Measurements from ENCODE around the gene SMCO4.
"Not testable (repeated sequence)": the region's sequence is repeated elsewhere in the genome, so short reads cannot be mapped to it uniquely, and the experiment has no call there.

SMCO4 gene, protein sequence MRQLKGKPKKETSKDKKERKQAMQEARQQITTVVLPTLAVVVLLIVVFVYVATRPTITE

DNA sequence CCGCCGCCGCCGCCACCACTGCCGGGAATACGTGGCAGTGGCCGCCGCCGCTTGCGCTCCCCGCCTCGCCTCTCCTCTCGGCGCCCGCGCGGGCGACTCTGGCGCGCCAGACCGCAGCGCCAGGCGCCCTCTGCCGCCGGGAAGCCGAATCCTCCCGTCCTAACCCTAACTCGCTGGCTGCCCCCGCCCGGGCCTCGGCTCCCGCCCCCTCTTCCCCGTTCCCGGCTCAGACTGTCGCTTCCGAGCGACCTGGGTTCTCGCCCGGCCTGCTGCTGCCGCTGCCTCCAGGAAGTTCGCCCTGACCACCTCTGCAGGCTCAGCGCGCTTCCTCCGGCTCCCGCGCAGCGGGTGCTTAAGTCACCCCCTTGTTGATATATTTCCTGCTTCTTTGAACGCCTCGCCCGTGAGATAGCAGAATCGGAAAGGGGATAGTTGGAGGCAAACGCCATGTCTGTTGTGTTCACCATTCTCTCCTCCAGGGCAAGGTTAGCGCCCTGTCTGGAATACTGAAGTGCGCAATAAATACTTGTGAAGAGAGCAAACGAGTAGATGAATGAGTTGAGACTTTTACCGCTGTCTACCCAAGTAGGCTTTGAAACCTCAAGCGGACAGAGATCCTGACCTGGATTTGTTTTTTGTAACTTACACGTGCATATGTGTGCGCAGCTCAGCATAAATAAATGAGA, at the start of gene SMCO4:
SMCO4 (minus strand) TSS at position 100 of the 686 bp plus-strand sequence. CDS start 64,202 bp downstream, outside the sequence.
- peak; percentile 84 to 91 for DNase-seq

DNA sequence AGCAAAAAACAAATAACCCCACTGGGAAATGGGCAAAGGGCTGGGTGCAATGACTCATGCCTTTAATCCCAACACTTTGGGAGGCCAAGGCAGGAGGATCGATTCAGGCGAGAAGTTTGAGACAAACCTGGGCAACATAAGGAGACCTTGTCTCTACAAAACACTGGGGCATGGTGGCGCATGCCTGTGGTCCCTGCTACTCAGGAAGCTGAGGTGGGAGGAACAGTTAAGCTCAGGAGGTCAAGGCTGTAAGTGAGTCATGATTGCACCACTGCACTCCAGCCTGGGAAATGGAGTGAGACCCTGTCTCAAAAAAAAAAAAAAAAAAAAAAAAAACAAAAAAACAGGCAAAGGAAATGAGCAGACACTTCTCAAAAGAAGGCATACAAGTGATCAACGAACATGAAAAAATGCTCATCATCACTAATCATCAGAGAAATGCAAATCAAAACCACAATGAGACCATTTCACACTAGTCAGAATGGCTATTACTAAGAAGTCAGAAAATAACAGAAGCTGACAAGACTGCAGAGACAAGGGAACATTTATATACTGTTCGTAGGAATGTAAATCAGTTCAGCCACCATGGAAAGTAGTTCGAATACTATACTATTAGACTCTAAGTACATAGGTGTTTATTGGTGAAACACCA, 48.2 kb upstream of the SMCO4 start:
- DNase-seq = peak in 1 of 2 donors; percentile 40

DNA sequence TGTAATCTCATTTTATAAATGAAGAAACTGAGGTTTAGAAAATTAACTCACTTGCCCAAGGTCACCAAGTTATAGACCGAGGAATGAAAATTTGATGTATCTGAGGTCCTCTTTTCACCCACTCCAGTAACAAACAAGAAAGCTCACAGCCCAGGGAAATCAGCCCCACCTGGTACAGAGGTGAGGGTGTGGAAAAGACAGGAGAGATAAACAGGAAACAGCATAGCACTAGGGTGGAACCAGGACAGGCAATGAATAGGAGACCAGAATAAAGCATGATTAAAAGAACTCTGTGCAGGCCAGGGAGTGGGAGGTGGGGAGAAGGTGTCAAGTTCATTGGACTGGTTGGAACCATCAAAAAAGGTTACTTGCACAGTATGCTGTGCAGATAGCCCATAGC, 46.2 kb upstream of the SMCO4 start:
- DNase-seq = no peak

DNA sequence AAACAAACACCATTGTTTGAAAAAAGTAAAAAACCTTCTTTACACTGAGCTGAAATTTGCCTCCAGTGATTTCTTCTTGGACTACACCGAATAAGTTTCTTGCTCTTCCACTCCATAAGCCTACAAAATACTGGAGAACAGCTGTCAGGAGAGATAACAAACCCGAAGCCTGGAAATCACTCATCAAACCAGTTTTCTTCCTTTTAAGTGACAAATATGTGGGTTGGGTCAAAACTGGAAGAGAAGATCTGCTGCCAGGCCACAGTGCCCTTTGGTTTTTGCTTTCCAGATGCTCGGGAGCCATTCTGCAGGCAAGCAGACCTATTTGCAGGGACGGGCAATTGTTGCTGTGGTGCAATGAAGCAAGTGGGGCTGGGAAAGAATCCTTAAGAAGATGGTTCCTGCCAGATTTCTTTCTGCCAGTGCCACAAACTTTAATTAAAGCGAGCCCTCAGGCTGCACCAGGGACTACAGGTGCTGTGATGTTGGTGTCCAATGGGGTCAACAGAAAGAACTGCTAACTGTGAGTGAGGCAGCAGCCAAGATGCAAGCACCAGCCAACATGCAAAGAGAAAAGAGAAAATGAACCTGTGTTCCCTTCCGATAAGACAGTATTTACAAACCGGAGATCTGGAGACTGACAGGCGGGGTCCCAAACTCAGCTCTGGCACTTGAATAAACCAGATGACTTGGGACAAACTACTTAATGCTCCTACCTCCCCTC, 44.8 kb upstream of the SMCO4 start:
- no peak for DNase-seq

DNA sequence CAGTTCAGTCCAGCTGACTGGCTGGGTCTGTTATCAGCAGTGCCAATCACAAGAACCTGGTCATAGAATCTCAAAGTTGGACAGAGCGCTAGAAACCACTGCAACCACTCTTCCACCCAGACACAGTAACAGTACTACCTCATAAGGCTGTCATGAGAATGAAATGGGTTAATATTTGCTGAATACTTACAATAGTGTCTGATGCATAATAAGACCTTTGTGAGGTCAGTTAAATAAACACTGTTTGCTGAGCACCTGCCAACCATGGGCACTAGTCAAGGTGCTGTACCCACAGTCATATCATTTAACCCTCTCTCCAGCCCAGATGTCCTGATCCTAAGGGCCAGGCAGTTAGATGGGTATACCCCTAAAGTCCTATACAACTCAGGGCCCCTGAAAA, 44.2 kb upstream of the SMCO4 start:
- DNase-seq = not testable (repeated sequence)

DNA sequence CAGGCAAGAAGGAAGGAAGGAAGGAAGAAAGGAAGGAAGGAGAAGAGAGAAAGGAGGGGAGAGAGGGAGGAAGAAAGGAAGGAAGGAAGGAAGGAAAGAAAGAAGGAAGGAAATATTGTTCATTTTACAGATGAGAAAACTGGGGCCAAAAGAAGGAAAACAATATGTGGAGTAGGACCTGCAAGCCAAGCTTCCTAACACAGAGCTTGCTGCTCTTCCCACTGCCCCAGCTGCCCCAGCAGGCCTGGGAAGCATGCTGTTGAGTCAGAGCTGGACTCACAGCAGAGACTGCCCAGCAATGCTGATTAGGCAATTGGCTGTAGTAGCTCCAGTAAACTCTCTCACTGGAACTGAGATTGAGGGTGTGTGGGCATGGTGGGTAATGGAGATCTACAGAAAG, 42.6 kb upstream of the SMCO4 start:
- peak; percentile 22 to 39 for DNase-seq

DNA sequence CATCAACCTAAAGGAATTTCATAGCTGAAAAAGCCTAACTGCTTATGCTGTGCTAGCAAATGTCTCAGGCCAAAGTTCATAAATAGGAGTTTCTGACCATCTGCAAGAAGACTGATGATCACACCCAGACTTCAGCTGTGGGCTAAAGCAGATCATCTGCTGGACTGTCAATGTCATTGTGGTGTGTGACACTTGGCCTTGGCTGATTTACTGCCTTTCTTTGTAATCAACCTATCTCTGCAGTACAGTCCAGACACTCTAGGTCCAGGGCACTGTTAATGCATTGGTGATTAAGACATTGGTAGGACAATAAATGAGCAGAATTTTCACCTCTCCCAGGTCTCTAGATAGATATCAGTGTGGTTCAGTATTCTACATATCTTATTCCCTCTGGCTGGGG, 40.3 kb upstream of the SMCO4 start:
- DNase-seq = no peak

DNA sequence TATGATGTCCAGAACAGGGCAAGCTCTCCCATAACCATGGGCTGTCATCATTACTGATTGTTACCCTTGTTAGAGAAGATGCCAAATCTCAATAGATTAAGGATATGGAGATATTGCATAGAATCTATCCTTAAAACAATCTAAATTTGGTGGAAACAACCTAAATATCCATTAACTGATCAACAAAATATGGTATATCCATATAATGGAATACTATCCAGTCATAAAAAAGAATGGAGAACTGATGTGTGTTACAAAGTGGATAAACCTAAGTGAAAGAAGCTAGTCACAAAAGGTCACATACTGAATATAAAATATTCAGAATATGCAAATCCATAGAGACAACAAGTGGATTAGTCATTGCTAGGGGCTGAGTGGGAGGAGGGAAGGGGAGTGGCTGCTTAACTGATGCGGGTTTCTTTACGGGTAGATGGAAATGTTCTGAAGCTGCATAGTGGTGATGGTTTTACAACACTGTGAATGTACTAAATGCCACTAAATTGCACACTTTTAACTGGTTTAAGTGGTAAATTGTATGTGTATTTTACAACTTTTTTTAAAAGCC, 36.1 kb upstream of the SMCO4 start:
- peak; percentile 18 to 25 for DNase-seq

DNA sequence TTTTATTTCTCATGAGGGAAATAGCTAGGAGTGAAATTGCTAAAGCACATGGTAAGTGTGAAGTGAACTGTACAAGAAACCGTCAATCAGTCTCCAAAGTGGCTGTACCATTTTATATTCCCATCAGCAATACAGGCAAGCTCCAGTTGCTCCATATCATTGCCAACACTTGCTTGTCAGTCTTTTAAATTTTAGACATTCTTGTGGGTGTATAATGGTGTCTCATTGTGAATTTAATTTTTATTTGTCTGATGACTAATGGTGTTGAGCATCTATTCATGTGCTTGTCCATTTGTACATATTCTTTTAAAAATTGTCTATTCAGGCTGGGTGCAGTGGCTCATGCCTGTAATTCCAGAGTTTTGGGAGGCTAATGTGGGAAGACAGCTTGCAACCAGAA, 34.1 kb upstream of the SMCO4 start:
- DNase-seq = no peak

DNA sequence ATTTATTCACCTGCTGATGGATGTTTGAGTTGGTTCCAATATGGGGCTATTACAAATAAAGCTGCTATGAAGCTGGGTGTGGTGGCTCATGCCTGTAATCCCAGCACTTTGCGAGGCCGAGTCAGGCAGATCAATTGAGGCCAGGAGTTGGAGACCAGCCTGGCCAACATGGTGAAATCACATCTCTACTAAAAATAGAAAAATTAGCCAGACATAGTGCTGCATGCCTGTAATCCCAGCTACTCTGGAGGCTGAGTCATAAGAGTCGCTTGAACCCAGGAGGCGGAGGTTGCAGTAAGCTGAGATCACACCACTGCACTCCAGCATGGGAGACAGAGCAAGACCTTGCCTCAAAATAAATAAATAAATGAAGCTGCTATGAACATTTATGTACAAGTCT, 33.7 kb upstream of the SMCO4 start:
- peak in 1 of 2 donors; percentile 14 for DNase-seq

DNA sequence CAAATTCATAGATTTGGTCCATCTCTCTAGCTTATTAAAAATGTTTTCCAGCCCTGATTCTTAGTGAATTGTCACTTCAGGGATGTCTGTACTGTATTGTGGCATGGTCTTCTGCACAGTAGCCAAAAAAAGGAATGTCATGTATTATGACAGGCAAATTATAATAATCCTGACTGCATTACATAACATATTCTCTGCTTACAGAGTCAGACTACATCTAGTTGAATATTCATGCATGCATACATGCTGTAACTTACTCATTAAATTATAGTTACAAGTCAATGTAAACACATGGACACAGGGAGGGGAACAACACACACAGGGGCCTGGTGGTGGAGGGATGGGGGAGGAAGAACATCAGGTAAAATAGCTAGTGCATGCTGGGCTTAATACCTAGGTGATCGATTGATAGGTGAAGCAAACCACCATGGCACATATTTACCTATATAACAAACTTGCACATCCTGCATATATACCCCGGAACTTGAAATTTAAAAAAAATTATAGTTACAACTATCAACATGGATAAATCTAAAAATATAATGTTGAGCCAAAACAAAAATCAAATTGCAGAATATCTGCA, 31.5 kb upstream of the SMCO4 start:
- no peak for DNase-seq

DNA sequence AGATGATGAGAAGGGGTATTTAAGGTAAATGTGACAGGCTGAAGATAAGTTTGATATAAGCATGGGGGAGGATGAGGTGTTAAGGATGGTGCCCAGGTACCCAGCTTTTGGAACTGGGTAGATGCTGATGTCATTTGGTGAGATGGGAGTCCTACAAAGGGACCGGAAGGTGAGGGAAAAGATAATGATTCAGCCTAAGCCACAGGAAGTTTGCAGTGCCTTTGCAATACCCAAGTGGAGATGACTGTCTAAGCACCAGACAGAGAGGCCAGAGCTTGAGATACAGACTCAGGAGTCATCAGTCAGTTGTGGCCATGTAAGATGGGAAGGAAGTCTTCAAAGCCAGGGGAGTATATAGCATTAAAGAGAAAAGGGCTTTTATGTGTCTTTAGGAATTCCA, 30.0 kb upstream of the SMCO4 start:
- DNase-seq = no peak

DNA sequence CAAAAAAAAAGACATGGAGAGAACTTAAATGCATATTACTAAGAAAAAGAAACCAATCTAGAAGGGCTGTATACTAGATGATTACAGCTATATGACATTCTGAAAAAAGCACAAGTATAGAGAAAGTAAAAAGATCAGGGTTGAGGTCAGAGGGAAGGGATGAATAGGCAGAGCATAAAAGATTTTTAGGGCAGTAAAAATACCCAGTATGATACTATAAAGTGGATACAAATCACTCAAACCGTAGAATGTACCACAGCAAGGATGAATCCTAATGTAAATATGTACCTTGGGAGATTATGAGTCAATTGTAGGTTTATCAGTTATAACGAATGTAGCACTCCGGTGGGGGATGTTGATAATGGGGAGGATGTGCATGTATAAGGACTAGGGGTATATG, 29.4 kb upstream of the SMCO4 start:
- DNase-seq = no peak

DNA sequence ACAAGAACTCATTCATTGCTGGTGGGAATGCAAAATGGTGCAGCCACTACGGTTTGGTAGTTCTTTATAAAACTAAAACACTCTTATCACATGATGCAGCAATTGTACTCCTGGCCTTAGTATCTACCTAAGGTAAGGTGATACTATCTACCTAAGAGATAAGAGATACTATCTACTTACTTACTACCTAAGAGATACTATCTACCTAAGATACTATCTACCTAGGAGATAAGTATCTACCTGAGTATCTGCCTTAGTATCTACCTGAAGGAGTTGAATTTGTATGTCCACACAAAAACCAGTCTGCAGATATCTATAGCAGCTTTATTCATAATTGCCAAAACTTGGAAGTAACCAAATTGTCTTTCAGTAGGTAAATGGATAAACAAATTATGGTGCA, 29.0 kb upstream of the SMCO4 start:
- DNase-seq = no peak

DNA sequence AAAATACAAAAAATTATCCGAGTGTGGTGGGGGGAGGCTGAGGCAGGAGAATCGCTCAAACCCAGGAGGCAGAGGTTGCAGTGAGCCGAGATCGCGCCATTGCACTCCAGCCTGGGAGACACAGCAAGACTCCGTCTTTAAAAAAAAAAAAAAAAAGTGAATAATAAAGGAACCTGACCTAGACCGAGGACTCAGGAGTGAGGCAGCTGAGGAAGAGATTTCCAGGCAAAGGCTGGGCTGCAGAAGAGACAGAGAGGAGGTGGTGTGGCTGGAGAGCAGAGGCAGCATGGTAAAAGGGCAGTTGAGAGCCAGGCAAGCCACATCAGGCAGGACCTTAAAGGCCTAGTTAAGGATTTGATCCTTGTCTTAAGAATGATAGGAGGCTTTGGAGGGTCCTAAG, 28.4 kb upstream of the SMCO4 start:
- no peak for DNase-seq

DNA sequence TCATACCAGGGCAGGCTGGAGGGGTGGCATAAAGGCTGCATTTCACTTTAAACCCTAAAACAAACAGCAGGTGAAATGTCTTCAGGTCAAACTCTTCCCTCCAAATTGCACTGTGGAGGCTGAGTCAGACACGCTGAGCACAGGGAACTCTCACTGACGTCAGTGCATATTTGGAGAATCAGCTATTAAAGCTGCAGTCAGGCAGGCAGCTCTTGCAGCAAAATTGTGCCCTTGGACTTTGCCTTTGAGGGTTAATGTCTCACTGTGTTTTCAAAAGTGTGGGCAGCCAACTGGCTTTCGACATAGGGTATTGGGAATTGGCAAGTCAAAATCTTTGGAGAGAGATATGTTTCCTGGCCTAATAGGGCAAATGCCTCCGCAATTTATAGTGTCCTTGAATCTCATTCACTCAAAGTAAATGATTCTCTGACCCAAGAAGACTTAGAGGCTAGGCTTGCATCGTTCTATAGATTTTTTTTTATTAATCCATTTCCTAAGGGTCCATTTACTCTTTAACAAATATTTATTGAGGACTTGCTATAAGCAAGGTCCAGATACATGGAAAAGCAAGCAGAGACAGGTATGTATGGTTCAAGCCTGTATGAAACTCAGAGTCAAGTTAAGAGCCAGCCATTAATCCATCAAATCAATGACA, 27.7 kb upstream of the SMCO4 start:
- no peak for DNase-seq

DNA sequence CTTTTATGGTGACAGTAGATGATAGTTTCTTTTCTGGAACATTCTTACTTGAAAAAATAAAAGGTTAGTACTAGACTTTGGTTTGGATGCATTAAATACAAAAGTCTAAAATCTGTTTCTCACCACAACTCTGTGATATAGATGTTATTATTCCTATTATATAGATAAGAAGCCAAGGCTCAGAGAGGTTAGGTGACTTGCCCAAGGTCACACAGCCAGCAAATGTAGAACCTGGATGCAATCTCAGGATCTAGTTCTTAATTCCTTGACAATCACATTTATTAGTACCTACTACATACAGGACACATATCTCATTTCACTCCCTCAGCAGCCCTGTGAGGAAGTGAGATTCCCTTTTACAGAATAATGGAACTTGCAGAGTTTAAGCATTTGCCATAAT, 26.3 kb upstream of the SMCO4 start:
- DNase-seq = no peak

DNA sequence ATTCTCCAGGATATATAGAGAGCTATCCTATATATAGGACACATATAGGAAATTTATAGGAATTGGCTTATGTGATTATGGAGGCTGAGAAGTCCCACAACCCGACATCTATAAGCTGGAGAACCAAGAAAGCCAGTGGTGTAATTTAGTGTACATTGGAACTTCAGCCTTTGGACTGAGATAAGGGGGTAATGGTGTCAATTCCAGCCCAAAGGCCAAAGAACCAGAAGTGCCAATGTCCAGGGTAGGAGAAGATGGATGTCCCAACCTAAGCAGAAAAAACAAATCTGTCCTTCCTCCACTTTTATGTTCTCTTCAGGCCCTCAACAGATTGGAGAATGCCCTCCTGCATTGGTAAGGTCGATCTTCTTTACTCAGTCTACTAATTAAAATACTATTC, 25.5 kb upstream of the SMCO4 start:
- DNase-seq = no peak

DNA sequence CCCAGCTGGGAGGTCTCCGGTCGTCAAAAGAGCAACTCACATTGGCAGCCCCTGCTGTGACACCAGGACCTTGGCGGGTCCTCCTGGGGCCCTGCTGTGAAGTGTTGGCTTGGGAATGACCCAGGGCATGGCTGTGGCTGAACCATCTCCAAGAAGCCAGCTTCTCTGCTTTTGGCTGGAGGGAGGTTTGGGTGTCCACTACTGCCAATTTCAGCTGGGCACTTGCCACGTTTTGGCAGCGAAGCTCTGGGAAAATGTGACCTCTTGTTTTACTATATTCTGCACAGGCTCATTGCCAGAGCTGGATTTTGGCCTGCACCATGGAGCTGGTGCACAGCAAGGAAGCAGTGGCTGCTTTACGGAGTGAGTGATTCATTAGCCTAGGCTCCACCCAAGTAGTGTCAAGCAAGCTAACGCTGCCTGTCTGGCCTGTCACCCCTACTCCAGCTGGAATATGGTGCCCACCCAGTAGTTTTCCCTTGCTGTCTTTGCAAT, 24.3 kb upstream of the SMCO4 start:
- no peak for DNase-seq

DNA sequence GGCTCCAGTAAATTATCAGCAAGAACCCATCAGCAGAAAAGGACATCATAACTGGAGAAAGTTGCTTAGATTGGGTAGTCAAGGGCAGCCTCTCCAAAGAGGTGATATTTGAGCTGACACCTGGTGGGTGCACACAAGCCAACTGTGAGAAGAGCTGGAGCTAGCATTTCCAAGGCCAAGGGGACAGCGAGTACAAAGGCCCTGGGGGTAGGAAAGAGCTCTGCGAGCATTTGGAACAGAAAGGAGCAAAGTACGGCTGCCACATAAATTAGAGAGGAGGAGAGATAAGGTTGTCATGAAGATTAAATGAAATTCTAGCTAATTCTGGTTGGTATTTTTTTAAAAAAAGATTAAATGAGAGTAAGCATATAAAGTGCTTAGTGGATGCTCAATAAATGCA, 21.7 kb upstream of the SMCO4 start:
- DNase-seq = no peak

DNA sequence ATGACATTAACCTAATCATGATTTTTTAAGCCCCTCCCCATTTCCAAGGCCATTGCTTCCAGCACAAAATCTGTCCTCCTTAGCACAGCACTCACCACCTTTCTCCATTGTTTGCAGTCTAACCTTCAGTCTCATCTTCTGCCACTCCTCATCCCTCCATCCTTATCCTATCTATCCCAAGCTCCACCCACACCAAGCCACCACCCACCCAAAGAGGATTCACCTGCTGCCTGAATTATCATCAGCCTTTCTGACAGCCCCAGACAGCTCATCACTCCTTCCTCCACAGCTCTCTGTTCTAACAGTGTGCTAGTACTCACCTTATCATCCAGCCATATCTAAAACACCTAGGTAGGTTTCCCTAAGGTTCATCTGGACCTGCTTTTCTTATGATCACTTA, 20.7 kb upstream of the SMCO4 start:
- no peak for DNase-seq

DNA sequence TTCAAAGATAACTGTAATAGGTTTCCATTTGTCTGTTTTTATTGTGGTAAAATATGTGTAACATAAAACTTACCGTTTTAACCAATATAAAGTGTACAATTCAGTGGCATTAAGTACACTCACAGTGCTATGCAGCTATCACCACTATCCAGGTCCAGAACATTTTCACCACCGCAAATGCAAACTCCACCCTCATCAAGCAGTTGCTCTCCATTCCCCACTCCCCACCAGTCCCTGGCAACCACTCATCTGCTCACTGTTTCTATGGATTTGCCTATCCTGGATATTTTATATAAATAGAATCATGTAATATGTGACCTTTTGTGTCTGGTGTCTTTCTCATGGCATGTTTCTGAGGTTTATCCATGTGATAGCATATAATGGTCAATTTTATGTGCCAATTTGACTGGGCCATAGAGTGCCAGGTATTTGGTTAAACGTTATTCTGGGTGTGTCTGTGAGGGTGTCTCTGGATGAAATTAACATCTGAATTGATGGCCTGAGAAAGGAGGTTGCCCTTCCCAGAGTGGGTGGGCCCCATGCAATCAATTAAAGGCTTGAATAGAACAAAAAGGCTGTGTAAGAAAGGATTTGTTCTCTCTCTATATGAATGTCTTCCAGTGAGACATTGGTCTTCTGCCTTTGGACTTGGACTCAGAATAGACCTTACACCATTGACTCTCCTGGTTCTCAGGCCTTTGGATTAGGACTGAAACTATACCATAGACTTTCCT, 17.2 kb upstream of the SMCO4 start:
- no peak for DNase-seq
